HepG2 (cell line): ENCODE data around the gene CSNK1G1. TPM values are rescaled to one million over a fixed set of nuclear protein-coding genes. Genes with fewer than 3 reads are reported as not detected.

Experiments
- AGO1 ChIP-seq: fragments of 200-400 bp; formaldehyde crosslinking; IDR thresholded peaks from 2 replicates; pipeline ENCODE4 v1.6.1; 2017; ENCODE audit warnings: mild to moderate bottlenecking, low read depth, low read length, moderate library complexity; ENCODE audit not compliant: poor library complexity, severe bottlenecking
- BRCA1 ChIP-seq: sonication (generic); formaldehyde crosslinking; IDR thresholded peaks from 2 replicates; pipeline ENCODE4 v1.4.0; 2020; ENCODE audit warnings: missing genetic modification reagents
- CREBL2 ChIP-seq: sonication (generic); formaldehyde crosslinking; IDR thresholded peaks from 2 replicates; pipeline ENCODE4 v1.8.1; 2023; ENCODE audit warnings: missing genetic modification reagents, mild to moderate bottlenecking, borderline replicate concordance
- FIP1L1 ChIP-seq: fragments of 200-400 bp; formaldehyde crosslinking; IDR thresholded peaks from 2 replicates; pipeline ENCODE4 v1.6.1; 2018; ENCODE audit warnings: low read depth, mild to moderate bottlenecking, low read length, moderate library complexity, borderline replicate concordance; ENCODE audit not compliant: insufficient read depth
- FOSL2 ChIP-seq: sonication (generic); formaldehyde crosslinking; IDR thresholded peaks from 2 replicates; pipeline ENCODE4 v1.4.0; 2020; ENCODE audit warnings: missing genetic modification reagents
- HHEX ChIP-seq: IDR thresholded peaks from 2 replicates; pipeline ENCODE4 v1.6.1; 2016; ENCODE audit warnings: control low read depth
- HIVEP1 ChIP-seq: sonication (generic); formaldehyde crosslinking; IDR thresholded peaks from 2 replicates; pipeline ENCODE4 v1.4.0; 2020; ENCODE audit warnings: mild to moderate bottlenecking, missing genetic modification reagents
- HMG20A ChIP-seq: IDR thresholded peaks from 2 replicates; pipeline ENCODE4 v1.6.1; 2016; ENCODE audit warnings: borderline replicate concordance
- HOXA5 ChIP-seq: sonication (generic); formaldehyde crosslinking; IDR thresholded peaks from 2 replicates; pipeline ENCODE4 v1.4.0; 2020; ENCODE audit warnings: missing genetic modification reagents
- KDM1A ChIP-seq: IDR thresholded peaks from 2 replicates; pipeline ENCODE4 v1.6.1; 2016; ENCODE audit warnings: missing compliant biosample characterization
- LRRFIP1 ChIP-seq: sonication (generic); formaldehyde crosslinking; conservative IDR thresholded peaks from 2 replicates; pipeline ENCODE4 v1.4.0; 2020; ENCODE audit warnings: missing genetic modification reagents
- NR2F6 ChIP-seq, 2 experiments: IDR thresholded peaks; 2 replicates each; pipeline ENCODE4 v1.6.1; 2016; ENCODE audit warnings: antibody characterized with exemption in 1 of 2, mild to moderate bottlenecking in 1 of 2
- PBX2 ChIP-seq: IDR thresholded peaks from 2 replicates; pipeline ENCODE4 v1.6.1; 2016; ENCODE audit warnings: control low read depth
- RBAK ChIP-seq: sonication (generic); formaldehyde crosslinking; IDR thresholded peaks from 2 replicates; pipeline ENCODE4 v1.5.1; 2020; ENCODE audit warnings: mild to moderate bottlenecking, missing genetic modification reagents
- SMARCC2 ChIP-seq: fragments of 450-650 bp; IDR thresholded peaks from 2 replicates; pipeline ENCODE4 v1.6.1; 2017; ENCODE audit warnings: antibody characterized with exemption, mild to moderate bottlenecking
- TRIM24 ChIP-seq: sonication (generic); formaldehyde crosslinking; IDR thresholded peaks from 2 replicates; pipeline ENCODE4 v1.8.0; 2022; ENCODE audit warnings: mild to moderate bottlenecking, missing genetic modification reagents
- ZFAT ChIP-seq: sonication (generic); formaldehyde crosslinking; conservative IDR thresholded peaks from 2 replicates; pipeline ENCODE4 v1.8.1; 2023; ENCODE audit warnings: missing genetic modification reagents, inconsistent platforms
- ZKSCAN5 ChIP-seq: sonication (generic); formaldehyde crosslinking; IDR thresholded peaks from 2 replicates; pipeline ENCODE4 v1.5.1; 2020; ENCODE audit warnings: mild to moderate bottlenecking, missing genetic modification reagents
- ZNF260 ChIP-seq: sonication (generic); formaldehyde crosslinking; IDR thresholded peaks from 2 replicates; pipeline ENCODE4 v1.4.0; 2020; ENCODE audit warnings: missing genetic modification reagents, low read depth, mild to moderate bottlenecking, borderline replicate concordance
- ZNF280B ChIP-seq: sonication (generic); formaldehyde crosslinking; IDR thresholded peaks from 2 replicates; pipeline ENCODE4 v1.5.0; 2020; ENCODE audit warnings: missing genetic modification reagents, mild to moderate bottlenecking, borderline replicate concordance
- ZNF33A ChIP-seq: sonication (generic); formaldehyde crosslinking; IDR thresholded peaks from 2 replicates; pipeline ENCODE4 v1.5.1; 2020; ENCODE audit warnings: missing genetic modification reagents, mild to moderate bottlenecking, moderate library complexity, borderline replicate concordance
- ZNF362 ChIP-seq: sonication (generic); formaldehyde crosslinking; IDR thresholded peaks from 2 replicates; pipeline ENCODE4 v1.4.0; 2020; ENCODE audit warnings: missing genetic modification reagents, mild to moderate bottlenecking, borderline replicate concordance
- ZNF367 ChIP-seq: sonication (generic); formaldehyde crosslinking; IDR thresholded peaks from 2 replicates; pipeline ENCODE4 v1.4.0; 2020; ENCODE audit warnings: missing genetic modification reagents, borderline replicate concordance
- polyA plus RNA-seq, 8 experiments: library from polyadenylated mRNA; depleted of rRNA in 3 of 8; stranded (reverse) in 7 of 8; unstranded in 1 of 8; fragments of >200 nt; fragmentation: Illumina TruSeq in 4 of 8; extraction: Trizol in 4 of 8; gene quantifications; 2 replicates each; pipeline versions ENCODE4 v1.2.1 to v1.2.3, GENCODE V29; 2011 to 2016; ENCODE audit warnings: low read depth in 4 of 8, missing spikeins in 1 of 8, mixed read lengths in 1 of 8; ENCODE audit not compliant: insufficient read depth in 1 of 8
- total RNA-seq, 5 experiments: library from RNA; depleted of rRNA; stranded (reverse); fragments of >200 nt; fragmentation: Illumina TruSeq; extraction: Trizol; gene quantifications; 2 replicates each; pipeline ENCODE4 v1.2.3, GENCODE V29; 2016; ENCODE audit warnings: low read depth in 1 of 5

Gene CSNK1G1
- total and polyA plus RNA-seq, 2 of the 13 experiments (the other 11 are each of a cell fraction or from before 2014, with no cell fraction given): 8.5 to 12.6 TPM

GRCh38 chr15:64216730-64217428, 139.1 kb downstream of the CSNK1G1 start (continued):
- TF ChIP-seq LRRFIP1 (no peak), KDM1A (CRISPR knock-in tag) (peak; percentile 20; the same call in 1 of the 2 replicates), FOSL2 (CRISPR knock-in tag) (peak; percentile 78), ZNF362 (CRISPR knock-in tag) (peak; percentile 93), CREBL2 (CRISPR knock-in tag) (no peak), SMARCC2 (no peak), TRIM24 (CRISPR knock-in tag) (no peak), ZNF260 (CRISPR knock-in tag) (no peak), HHEX (CRISPR knock-in tag) (no peak), ZFAT (CRISPR knock-in tag) (no peak), ZNF280B (CRISPR knock-in tag) (no peak), RBAK (CRISPR knock-in tag) (no peak), PBX2 (no peak), ZKSCAN5 (no peak), HOXA5 (0 out of 2 replicates have a peak, but pooled peaks have one; percentile 18), BRCA1 (CRISPR knock-in tag) (no peak), ZNF33A (CRISPR knock-in tag) (peak; percentile 50; the same call in 1 of the 2 replicates), HMG20A (peak; percentile 91; the same call in 1 of the 2 replicates), AGO1 (no peak), NR2F6 (IDR thresholded peaks at IDR 0.05) (peak; percentile 79), NR2F6 (CRISPR knock-in tag; IDR thresholded peaks at IDR 0.05) (peak; percentile 89), HIVEP1 (CRISPR knock-in tag) (no peak), FIP1L1 (no peak), ZNF367 (CRISPR knock-in tag) (no peak)
